ENCODE data around the gene DLG5.
A peak's percentile ranks its signal among the peaks of the same experiment; 100 is the strongest.

DNA sequence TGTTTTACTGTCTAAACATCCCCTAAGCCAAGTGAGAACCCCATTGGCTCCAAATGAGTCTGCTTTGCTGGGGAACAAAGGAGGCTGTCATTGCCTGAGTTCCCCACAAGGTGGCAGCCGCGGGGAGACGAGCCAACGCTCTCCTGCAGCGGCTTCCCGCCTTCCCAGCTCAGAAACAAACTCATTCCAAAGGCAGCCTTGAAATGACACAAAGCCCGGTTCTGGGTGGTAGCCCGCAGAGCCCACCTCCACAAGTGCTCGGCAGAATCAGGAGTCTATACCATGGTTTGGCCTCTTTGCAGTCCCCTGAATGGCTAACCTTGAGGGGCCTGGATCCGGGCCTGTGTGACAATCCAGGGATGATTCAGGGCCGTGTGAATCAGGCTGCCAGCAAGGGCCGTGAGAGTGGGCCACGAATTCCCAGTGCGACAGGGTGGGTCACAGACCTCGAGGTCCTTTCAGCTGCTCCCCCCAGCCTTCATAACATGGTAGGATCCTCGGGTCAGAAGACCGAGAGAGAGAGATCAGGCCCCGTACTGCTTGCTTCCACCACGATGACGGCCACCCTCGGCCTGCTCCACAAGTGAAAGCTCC lies 79.7 kb downstream of the DLG5 start:
- TF ChIP-seq CTCF (conservative IDR thresholded peaks at IDR 0.05; ENCODE audit: low read length) (peak; percentile 93), EZH2phosphoT487 (IDR thresholded peaks at IDR 0.05; ENCODE audit: borderline replicate concordance) (no peak)

Data from Loucy (cell line).